Neuronal stem cell (in vitro differentiated cells): ENCODE results near the gene MACROD2.

Source experiments
- DNase-seq: peaks from one replicate; pipeline ENCODE4 v3.0.0-alpha.2; 2013; ENCODE audit warnings: low spot score
- H2AFZ ChIP-seq: one replicate; pipeline ENCODE4 v1.6.1; 2013; ENCODE audit warnings: mild to moderate bottlenecking, low read length, inconsistent platforms
- H2AK5ac ChIP-seq: 2 replicates; pipeline ENCODE4 v1.6.1; 2013; ENCODE audit warnings: low read depth, mild to moderate bottlenecking, inconsistent platforms, low read length, moderate library complexity, mixed read lengths
- H2BK120ac ChIP-seq: 2 replicates; pipeline ENCODE4 v1.6.1; 2013; ENCODE audit warnings: low read depth, mild to moderate bottlenecking, inconsistent platforms, low read length, moderate library complexity, mixed read lengths
- H2BK12ac ChIP-seq: one replicate; pipeline ENCODE4 v1.6.1; 2013; ENCODE audit warnings: low read length, inconsistent platforms
- H2BK15ac ChIP-seq: 2 replicates; pipeline ENCODE4 v1.6.1; 2013; ENCODE audit warnings: mild to moderate bottlenecking, low read length, inconsistent platforms, mixed read lengths
- H2BK5ac ChIP-seq: one replicate; pipeline ENCODE4 v1.6.1; 2013; ENCODE audit warnings: inconsistent platforms, mild to moderate bottlenecking, low read length, moderate library complexity
- H3K14ac ChIP-seq: one replicate; pipeline ENCODE4 v1.6.1; 2013; ENCODE audit warnings: low read length, inconsistent platforms
- H3K18ac ChIP-seq: 2 replicates; pipeline ENCODE4 v1.6.1; 2013; ENCODE audit warnings: low read length, inconsistent platforms
- H3K23ac ChIP-seq: 2 replicates; pipeline ENCODE4 v1.6.1; 2013; ENCODE audit warnings: low read depth, mild to moderate bottlenecking, mixed read lengths, low read length, inconsistent platforms; ENCODE audit not compliant: poor library complexity
- H3K27ac ChIP-seq: replicated peaks from 3 replicates; pipeline ENCODE4 v1.5.1; 2013; ENCODE audit warnings: low read length, inconsistent platforms
- H3K27me3 ChIP-seq, 3 experiments: 2 replicates each; pipeline ENCODE4 v1.6.1; 2013; ENCODE audit warnings: low read length in 3 of 3, mild to moderate bottlenecking in 2 of 3, inconsistent platforms in 1 of 3, low read depth in 1 of 3, mixed read lengths in 1 of 3, moderate library complexity in 1 of 3; ENCODE audit not compliant: control insufficient read depth in 3 of 3, insufficient read depth in 3 of 3
- H3K36me3 ChIP-seq, 2 donors: replicated peaks in 1 of 2; 2 replicates each; pipeline ENCODE4 v1.6.1; 2013; ENCODE audit warnings: low read length in 2 of 2; ENCODE audit not compliant: control insufficient read depth in 2 of 2, insufficient read depth in 2 of 2
- H3K4ac ChIP-seq: 2 replicates; pipeline ENCODE4 v1.6.1; 2013; ENCODE audit warnings: inconsistent platforms, mild to moderate bottlenecking, low read length, moderate library complexity
- H3K4me1 ChIP-seq, 2 donors: 1 replicate in 1 of 2; 2 replicates in 1 of 2; pipeline ENCODE4 v1.6.1; 2013; ENCODE audit warnings: low read length in 2 of 2, low read depth in 1 of 2; ENCODE audit not compliant: control insufficient read depth in 2 of 2, insufficient read depth in 1 of 2
- H3K4me2 ChIP-seq: one replicate; pipeline ENCODE4 v1.6.1; 2013; ENCODE audit warnings: mild to moderate bottlenecking, low read length, inconsistent platforms; ENCODE audit not compliant: insufficient read depth, poor library complexity, severe bottlenecking
- H3K4me3 ChIP-seq, 2 donors: 2 replicates each; pipeline ENCODE4 v1.5.1; 2013; ENCODE audit warnings: low read length in 2 of 2, mild to moderate bottlenecking in 2 of 2, inconsistent platforms in 1 of 2, moderate library complexity in 1 of 2
- H3K79me1 ChIP-seq: one replicate; pipeline ENCODE4 v1.6.1; 2013; ENCODE audit warnings: low read depth, mild to moderate bottlenecking, inconsistent platforms, low read length, moderate library complexity
- H3K9ac ChIP-seq: one replicate; pipeline ENCODE4 v1.6.1; 2013; ENCODE audit warnings: mild to moderate bottlenecking, low read depth, low read length, inconsistent platforms; ENCODE audit not compliant: poor library complexity
- H3K9me3 ChIP-seq, 2 donors: replicated peaks in 1 of 2; 2 replicates each; pipeline versions ENCODE3 to v1.6.1; 2013; ENCODE audit warnings: low read length in 2 of 2, mild to moderate bottlenecking in 2 of 2, inconsistent platforms in 1 of 2, low read depth in 1 of 2, mixed read lengths in 1 of 2, moderate library complexity in 1 of 2; ENCODE audit not compliant: control insufficient read depth in 2 of 2, insufficient read depth in 1 of 2
- H4K8ac ChIP-seq: one replicate; pipeline ENCODE4 v1.6.1; 2013; ENCODE audit warnings: low read depth, mild to moderate bottlenecking, inconsistent platforms, low read length, moderate library complexity
- H4K91ac ChIP-seq: one replicate; pipeline ENCODE4 v1.6.1; 2013; ENCODE audit warnings: low read length, low read depth, mild to moderate bottlenecking, inconsistent platforms; ENCODE audit not compliant: poor library complexity
- WGBS, 2 donors: extraction: QIAGEN DNeasy Blood & Tissue Kit; methylation state at CpG; one replicate each; pipeline ENCODE4 v1.1.7; 2013; ENCODE audit warnings: missing lambda C conversion rate in 2 of 2, mixed read lengths in 1 of 2; ENCODE audit not compliant: insufficient read length in 2 of 2, insufficient replicate concordance in 1 of 2; ENCODE audit errors: extremely low coverage in 2 of 2; 5-methylcytosine and 5-hydroxymethylcytosine counted together

Gene MACROD2

DNA sequence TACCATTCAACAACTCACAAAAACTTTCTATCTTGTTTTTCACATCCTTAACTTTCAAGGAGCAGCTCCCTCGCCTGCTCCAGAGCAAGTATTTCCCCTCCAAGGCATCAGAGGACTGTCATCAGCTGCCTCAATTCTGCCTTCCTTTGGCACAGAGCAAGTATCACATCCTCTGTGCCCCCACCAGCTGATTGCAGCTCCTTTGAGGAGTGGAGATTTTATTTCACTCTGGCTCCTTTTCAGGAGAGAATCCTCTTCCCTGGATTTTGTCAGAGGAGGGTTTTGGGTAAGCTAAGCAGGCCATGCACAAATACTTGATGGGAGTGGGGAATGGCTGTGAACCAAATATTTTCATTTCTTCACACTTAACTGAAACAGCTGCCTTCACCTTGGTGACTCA lies 952.6 kb downstream of the MACROD2 start:
- Histone ChIP-seq H3K4me1 (peaks cover 2 to 6% of the 10 kb centered on the region in 2 donors), H3K9ac (no peak overlapping the region), H3K4ac (no peak overlapping the region), H3K9me3 (no peaks in the 10 kb centered on the region), H3K14ac (no peak overlapping the region), H2AFZ (peak overlapping the region; percentile 16), H2BK5ac (no peak overlapping the region), H3K18ac (no peak overlapping the region), H3K4me2 (no peak overlapping the region), H3K27ac (no peak overlapping the region), H2BK15ac (no peak overlapping the region), H3K27me3 (no peaks in the 10 kb centered on the region), H2BK120ac (no peak overlapping the region), H4K91ac (no peak overlapping the region), H3K36me3 (no peaks in the 10 kb centered on the region), H4K8ac (no peak overlapping the region), H3K4me3 (no peak overlapping the region), H2AK5ac (no peak overlapping the region), H3K79me1 (no peaks in the 10 kb centered on the region), H2BK12ac (no peak overlapping the region), H3K23ac (no peak overlapping the region)
- no peak for DNase-seq
- WGBS, 2 donors = no CpG with 5 or more reads among the region's 1 CpG

DNA sequence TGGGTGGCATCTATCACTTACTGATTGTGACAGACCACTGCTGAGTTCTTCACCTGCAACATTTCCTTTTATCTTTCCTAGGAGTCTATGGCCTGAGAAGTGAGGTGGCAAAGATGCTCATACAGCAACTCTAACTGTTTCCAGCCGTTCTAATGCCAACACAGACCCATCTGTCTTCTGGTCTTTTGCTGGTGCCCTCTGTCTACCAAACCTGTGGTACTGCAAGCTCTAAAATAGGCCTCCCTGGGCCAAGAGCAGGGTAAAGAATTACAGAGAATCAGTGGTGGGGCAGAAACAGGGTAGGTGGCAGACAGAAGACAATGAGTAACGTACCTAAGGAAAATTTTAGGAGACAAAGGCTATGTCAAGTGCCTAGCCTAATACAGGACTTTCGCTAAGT lies 953.1 kb downstream of the MACROD2 start:
- Histone ChIP-seq H3K27me3 (no peaks in the 10 kb centered on the region), H3K36me3 (no peaks in the 10 kb centered on the region), H4K91ac (no peak overlapping the region)

GRCh38 chr20:14950633-14951032 lies 955.3 kb downstream of the MACROD2 start:
- no peak overlapping the region for H4K91ac ChIP-seq
- peak overlapping the region; percentile 37 for H2AFZ ChIP-seq
- no peak for DNase-seq
- no peak overlapping the region for H3K4me2 ChIP-seq
- H3K14ac ChIP-seq = no peak overlapping the region
- no peak overlapping the region for H2AK5ac ChIP-seq
- H3K27ac ChIP-seq = no peak overlapping the region
- H2BK5ac ChIP-seq = no peak overlapping the region
- no peak overlapping the region for H3K9ac ChIP-seq
- H4K8ac ChIP-seq = no peak overlapping the region
- H3K4me3 ChIP-seq = no peak overlapping the region
- peaks cover 5 to 6% of the 10 kb centered on the region in 2 donors for H3K4me1 ChIP-seq
- no peaks in the 10 kb centered on the region for H3K36me3 ChIP-seq
- no peak overlapping the region for H2BK12ac ChIP-seq
- H3K27me3 ChIP-seq = no peaks in the 10 kb centered on the region
- no peak overlapping the region for H3K18ac ChIP-seq
- no peak overlapping the region for H2BK15ac ChIP-seq
- H3K4ac ChIP-seq = no peak overlapping the region
- no CpG with 5 or more reads among the region's 1 CpG for WGBS, 2 donors
- no peak overlapping the region for H2BK120ac ChIP-seq
- no peaks in the 10 kb centered on the region for H3K9me3 ChIP-seq
- no peaks in the 10 kb centered on the region for H3K79me1 ChIP-seq
- no peak overlapping the region for H3K23ac ChIP-seq

More for the DNA sequence above, 953.1 kb downstream of the MACROD2 start:
- H4K8ac ChIP-seq = no peak overlapping the region
- H3K14ac ChIP-seq = no peak overlapping the region
- no peak overlapping the region for H3K27ac ChIP-seq
- H3K4me2 ChIP-seq = no peak overlapping the region
- no peak overlapping the region for H2BK120ac ChIP-seq
- no peak overlapping the region for H2AFZ ChIP-seq
- no peak overlapping the region for H3K4me3 ChIP-seq
- H2BK15ac ChIP-seq = no peak overlapping the region
- H3K79me1 ChIP-seq = no peaks in the 10 kb centered on the region
- H3K23ac ChIP-seq = no peak overlapping the region
- no CpG with 5 or more reads among the region's 3 CpGs for WGBS, 2 donors
- no peaks in the 10 kb centered on the region for H3K9me3 ChIP-seq
- H3K9ac ChIP-seq = no peak overlapping the region
- H2AK5ac ChIP-seq = no peak overlapping the region
- no peak for DNase-seq
- H3K18ac ChIP-seq = no peak overlapping the region
- H2BK5ac ChIP-seq = no peak overlapping the region
- H3K4me1 ChIP-seq = peaks cover 2 to 3% of the 10 kb centered on the region in 2 donors
- H3K4ac ChIP-seq = no peak overlapping the region
- H2BK12ac ChIP-seq = no peak overlapping the region

GRCh38 chr20:14951105-14951504 lies 955.8 kb downstream of the MACROD2 start:
- no peak overlapping the region for H2BK120ac ChIP-seq
- H2BK12ac ChIP-seq = no peak overlapping the region
- H2BK15ac ChIP-seq = no peak overlapping the region
- no CpG with 5 or more reads among the region's 1 CpG for WGBS, 2 donors
- H3K27ac ChIP-seq = no peak overlapping the region
- no peaks in the 10 kb centered on the region for H3K36me3 ChIP-seq
- H3K9ac ChIP-seq = no peak overlapping the region
- no peaks in the 10 kb centered on the region for H3K27me3 ChIP-seq
- H3K14ac ChIP-seq = no peak overlapping the region
- H2AK5ac ChIP-seq = no peak overlapping the region
- H2BK5ac ChIP-seq = no peak overlapping the region
- no peak overlapping the region for H3K4me2 ChIP-seq
- H4K91ac ChIP-seq = no peak overlapping the region
- no peak overlapping the region for H4K8ac ChIP-seq
- no peak overlapping the region for H3K23ac ChIP-seq
- no peak overlapping the region for H3K4me3 ChIP-seq
- peaks cover 6 to 7% of the 10 kb centered on the region in 2 donors for H3K4me1 ChIP-seq
- no peak overlapping the region for H3K18ac ChIP-seq
- H3K4ac ChIP-seq = no peak overlapping the region
- H3K9me3 ChIP-seq = no peaks in the 10 kb centered on the region
- H2AFZ ChIP-seq = peak overlapping the region; percentile 37
- H3K79me1 ChIP-seq = no peaks in the 10 kb centered on the region
- DNase-seq = no peak
